IMR-90 (cell line): ENCODE data around the gene LSM8. TPM values are rescaled to one million over a fixed set of nuclear protein-coding genes. Genes with fewer than 3 reads are reported as not detected.

Source experiments
- ATAC-seq: fragments of 200-7000 bp; cut with Tn5 transposase; 2 replicates; pipeline ENCODE4 v1.9.1; 2020; ENCODE audit warnings: low read depth, mild to moderate bottlenecking, moderate library complexity
- BruUV-seq: library from RNA; stranded (reverse); fragments of 400-500 nt; replicated peaks from 2 replicates; lab custom pipeline; 2021; lab: Mats Ljungman, UMichigan
- CTCF ChIA-PET: fragments of 300-600 bp; formaldehyde crosslinking; extraction: SDS; loops from one replicate; lab custom pipeline; 2021; ENCODE audit warnings: antibody characterized with exemption; lab: Yijun Ruan, JAX
- POLR2A ChIA-PET: fragments of 300-600 bp; sonication (Branson Sonifier 250); formaldehyde crosslinking; loops from one replicate; lab custom pipeline; 2022; ENCODE audit warnings: antibody characterized with exemption; ENCODE audit not compliant: unreplicated experiment; lab: Charles Lee
- DNase-seq: peaks from one replicate; pipeline ENCODE4 v3.0.0; 2013
- H2AFZ ChIP-seq: replicated peaks from 2 replicates; pipeline ENCODE3; 2013; ENCODE audit warnings: low read length, mild to moderate bottlenecking; ENCODE audit not compliant: poor library complexity
- H2AK5ac ChIP-seq: 2 replicates; pipeline ENCODE4 v1.6.1; 2013; ENCODE audit warnings: low read depth, low read length, inconsistent platforms
- H2AK9ac ChIP-seq: replicated peaks from 2 replicates; pipeline ENCODE3; 2013; ENCODE audit warnings: mild to moderate bottlenecking, low read depth, low read length, moderate library complexity; ENCODE audit not compliant: poor library complexity
- H2BK120ac ChIP-seq: 2 replicates; pipeline ENCODE4 v1.6.1; 2013; ENCODE audit warnings: low read depth, low read length, inconsistent platforms
- H2BK15ac ChIP-seq: 3 replicates; pipeline ENCODE4 v1.6.1; 2013; ENCODE audit warnings: low read depth, low read length, inconsistent platforms
- H2BK20ac ChIP-seq: 2 replicates; pipeline ENCODE4 v1.6.1; 2013; ENCODE audit warnings: low read depth, mild to moderate bottlenecking, inconsistent platforms, low read length, moderate library complexity
- H2BK5ac ChIP-seq: 2 replicates; pipeline ENCODE4 v1.6.1; 2013; ENCODE audit warnings: mild to moderate bottlenecking, low read depth, low read length, inconsistent platforms; ENCODE audit not compliant: poor library complexity, severe bottlenecking
- H3K14ac ChIP-seq: replicated peaks from 2 replicates; pipeline ENCODE4 v1.6.1; 2013; ENCODE audit warnings: low read depth, low read length, inconsistent platforms
- H3K18ac ChIP-seq: 2 replicates; pipeline ENCODE4 v1.6.1; 2013; ENCODE audit warnings: low read depth, low read length, control low read depth
- H3K23ac ChIP-seq: 2 replicates; pipeline ENCODE4 v1.6.1; 2013; ENCODE audit warnings: low read depth, low read length, inconsistent platforms
- H3K27ac ChIP-seq: 2 replicates; pipeline ENCODE4 v1.5.1; 2013; ENCODE audit warnings: mild to moderate bottlenecking, control low read depth, low read length; ENCODE audit not compliant: insufficient read depth
- H3K27me3 ChIP-seq: 2 replicates; pipeline ENCODE4 v1.6.1; 2013; ENCODE audit warnings: low read length; ENCODE audit not compliant: control insufficient read depth, insufficient read depth
- H3K36me3 ChIP-seq: 2 replicates; pipeline ENCODE4 v1.6.1; 2013; ENCODE audit warnings: low read length, mixed read lengths; ENCODE audit not compliant: control insufficient read depth, insufficient read depth
- H3K4ac ChIP-seq: 2 replicates; pipeline ENCODE4 v1.6.1; 2013; ENCODE audit warnings: low read depth, low read length, inconsistent platforms
- H3K4me1 ChIP-seq: 2 replicates; pipeline ENCODE4 v1.6.1; 2013; ENCODE audit warnings: low read length, mixed read lengths; ENCODE audit not compliant: control insufficient read depth, insufficient read depth
- H3K4me2 ChIP-seq: 2 replicates; pipeline ENCODE4 v1.6.1; 2013; ENCODE audit warnings: low read depth, mild to moderate bottlenecking, control low read depth, low read length, moderate library complexity
- H3K4me3 ChIP-seq: 2 replicates; pipeline ENCODE4 v1.5.1; 2013; ENCODE audit warnings: low read depth, mild to moderate bottlenecking, control low read depth, low read length, moderate library complexity; ENCODE audit not compliant: insufficient read depth
- H3K56ac ChIP-seq: 2 replicates; pipeline ENCODE4 v1.6.1; 2013; ENCODE audit warnings: low read length, inconsistent platforms; ENCODE audit not compliant: insufficient read depth; ENCODE audit errors: extremely low read depth
- H3K79me1 ChIP-seq, 2 experiments: 2 replicates each; pipeline ENCODE4 v1.6.1; 2013; ENCODE audit warnings: low read length in 2 of 2, inconsistent platforms in 1 of 2, low read depth in 1 of 2
- H3K9ac ChIP-seq: 2 replicates; pipeline ENCODE4 v1.6.1; 2013; ENCODE audit warnings: low read depth, low read length, control low read depth
- H3K9me1 ChIP-seq: 2 replicates; pipeline ENCODE4 v1.6.1; 2013; ENCODE audit warnings: low read length, inconsistent platforms; ENCODE audit not compliant: insufficient read depth
- H3K9me3 ChIP-seq: 2 replicates; pipeline ENCODE4 v1.6.1; 2013; ENCODE audit warnings: low read length; ENCODE audit not compliant: control insufficient read depth, insufficient read depth
- H4K20me1 ChIP-seq: 2 replicates; pipeline ENCODE4 v1.6.1; 2013; ENCODE audit warnings: low read length, inconsistent platforms; ENCODE audit not compliant: insufficient read depth
- H4K5ac ChIP-seq: 2 replicates; pipeline ENCODE4 v1.6.1; 2013; ENCODE audit warnings: mild to moderate bottlenecking, low read depth, low read length, control low read depth
- H4K8ac ChIP-seq, 2 experiments: 2 replicates each; pipeline ENCODE4 v1.6.1; 2013; ENCODE audit warnings: low read depth in 2 of 2, low read length in 2 of 2, control low read depth in 1 of 2, inconsistent platforms in 1 of 2
- H4K91ac ChIP-seq: 2 replicates; pipeline ENCODE4 v1.6.1; 2013; ENCODE audit warnings: low read depth, low read length, inconsistent platforms; ENCODE audit not compliant: insufficient read depth
- CEBPB ChIP-seq: IDR thresholded peaks from 2 replicates; pipeline ENCODE4 v1.6.1; 2012; ENCODE audit warnings: low read depth, low read length, improper control_type of control experiment
- FOS ChIP-seq: fragments of 150-350 bp; IDR thresholded peaks from 2 replicates; pipeline ENCODE4 v1.6.1; 2016; ENCODE audit warnings: low read depth, low read length
- RCOR1 ChIP-seq: IDR thresholded peaks from 2 replicates; pipeline ENCODE4 v1.6.1; 2012; ENCODE audit warnings: mild to moderate bottlenecking, low read length, improper control_type of control experiment; ENCODE audit not compliant: insufficient replicate concordance
- WGBS, 2 experiments: methylation state at CpG; one replicate each; pipeline versions ENCODE4 v1.1.5 to v1.1.7; 2013; ENCODE audit warnings: missing lambda C conversion rate in 2 of 2; ENCODE audit not compliant: insufficient read length in 1 of 2; ENCODE audit errors: extremely low coverage in 2 of 2; 5-methylcytosine and 5-hydroxymethylcytosine counted together
- dilution Hi-C: fragments of 300-500 bp; cut with HindIII; formaldehyde crosslinking; loops from one replicate; pipeline ENCODE4 v1.14.3; 2018; ENCODE audit warnings: low sequenced_read_pairs; ENCODE audit not compliant: unreplicated experiment
- in situ Hi-C: fragments of 300-500 bp; cut with MboI; formaldehyde crosslinking; loops from 3 replicates; pipeline ENCODE4 v1.14.3; 2019; ENCODE audit warnings: low sequenced_read_pairs, inconsistent platforms, mixed read lengths
- intact Hi-C: fragments of 100-400 bp; cut with micrococcal nuclease; formaldehyde crosslinking; loops from 2 replicates; pipeline ENCODE4 v1.10.0; 2022
- polyA plus RNA-seq, 3 experiments: library from polyadenylated mRNA; depleted of rRNA; stranded (reverse); fragments of >200 nt; gene quantifications; 2 replicates each; pipeline ENCODE4 v1.2.3, GENCODE V29; 2012; ENCODE audit warnings: low replicate concordance in 1 of 3
- total RNA-seq: library from RNA; depleted of rRNA; stranded (reverse); fragments of >200 nt; gene quantifications from 2 replicates; pipeline ENCODE4 v1.2.3, GENCODE V29; 2012

Gene LSM8
- total and polyA plus RNA-seq, 2 of the 4 experiments (the other 2 are of a cell fraction), result 9.7 to 30.2 TPM

DNA sequence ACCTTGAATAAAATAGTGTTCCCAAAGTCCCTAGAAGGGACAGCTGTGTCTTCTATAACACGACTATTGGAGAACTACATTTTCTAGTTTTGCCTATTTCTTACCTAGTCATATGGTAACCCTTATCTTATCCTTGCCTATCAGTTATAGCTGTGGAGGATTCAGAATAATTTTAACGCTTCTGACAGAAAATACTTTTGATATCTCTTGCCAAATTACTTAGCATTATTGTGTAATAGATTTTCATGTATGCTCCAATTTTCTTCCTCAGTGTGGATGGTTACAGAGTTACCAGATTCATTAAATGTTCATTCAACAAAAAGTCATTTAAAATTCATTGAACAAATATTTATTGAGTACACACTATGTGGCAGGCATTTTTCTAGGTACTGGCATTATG is 34.6 kb upstream of the LSM8 start:
- H2AK5ac ChIP-seq, result no peak overlapping the region
- intact Hi-C loops, result no loop called here
- ChIA-PET POLR2A (no interaction called here), CTCF (no interaction called here)
- H3K18ac ChIP-seq, result no peak overlapping the region
- no peak overlapping the region for H2BK20ac ChIP-seq
- H3K4me3 ChIP-seq, result no peak overlapping the region
- H3K4ac ChIP-seq, result no peak overlapping the region
- H3K9me1 ChIP-seq, result no peaks in the 10 kb centered on the region
- no peaks in the 10 kb centered on the region for H3K36me3 ChIP-seq
- TF ChIP-seq RCOR1, result no peak
- peak; percentile 47; the same call in 1 of the 2 replicates for TF ChIP-seq CEBPB
- TF ChIP-seq FOS, result no peak
- no peak overlapping the region for H3K4me2 ChIP-seq
- H3K56ac ChIP-seq, result no peak overlapping the region
- no CpG with 5 or more reads among the region's 2 CpGs for WGBS, 2 experiments
- H2AK9ac ChIP-seq, result no peak overlapping the region
- no peaks in the 10 kb centered on the region for H4K20me1 ChIP-seq
- no peaks in the 10 kb centered on the region for H3K79me1 ChIP-seq
- H2BK5ac ChIP-seq, result no peak overlapping the region
- H3K9me3 ChIP-seq, result no peaks in the 10 kb centered on the region
- BruUV-seq, result no TSS peak
- no peak overlapping the region for H3K14ac ChIP-seq
- no peak overlapping the region for H2BK15ac ChIP-seq
- in situ Hi-C loops, result no loop called here
- no peak overlapping the region for H3K23ac ChIP-seq
- no peak for DNase-seq
- H3K9ac ChIP-seq, result no peak overlapping the region
- no peak for ATAC-seq
- H4K5ac ChIP-seq, result no peak overlapping the region
- dilution Hi-C loops, result no loop called here
- H4K8ac ChIP-seq, result no peak overlapping the region
- no peak overlapping the region for H2AFZ ChIP-seq
- no peaks in the 10 kb centered on the region; the same call in 1 of the 2 replicates for H3K4me1 ChIP-seq
- H4K91ac ChIP-seq, result no peak overlapping the region
- H3K27ac ChIP-seq, result no peak overlapping the region
- H3K27me3 ChIP-seq, result no peaks in the 10 kb centered on the region
- no peak overlapping the region for H2BK120ac ChIP-seq
